Osteoblast (primary cell): ENCODE measurements around the gene DCAF15. TPM values are rescaled to one million over a fixed set of nuclear protein-coding genes. Genes with fewer than 3 reads are reported as not detected.

Experiments
- DNase-seq: peaks from one replicate; pipeline ENCODE4 v3.0.0; 2011; ENCODE audit warnings: low spot score, mixed read lengths; ENCODE audit not compliant: insufficient read length; ENCODE audit errors: missing footprints
- H2AFZ ChIP-seq: 2 replicates; pipeline ENCODE4 v1.6.0; 2011; ENCODE audit warnings: mild to moderate bottlenecking, low read length
- H3K27ac ChIP-seq: 2 replicates; pipeline ENCODE4 v1.5.1; 2011; ENCODE audit warnings: mild to moderate bottlenecking, low read depth, low read length, moderate library complexity
- H3K27me3 ChIP-seq: 2 replicates; pipeline ENCODE4 v1.6.0; 2012; ENCODE audit warnings: mild to moderate bottlenecking, control low read depth, inconsistent platforms, low read length, moderate library complexity; ENCODE audit not compliant: insufficient read depth
- H3K36me3 ChIP-seq: 2 replicates; pipeline ENCODE4 v1.5.1; 2011; ENCODE audit warnings: mild to moderate bottlenecking, low read length, control low read depth, moderate library complexity; ENCODE audit not compliant: insufficient read depth
- H3K4me1 ChIP-seq: 2 replicates; pipeline ENCODE4 v1.5.1; 2011; ENCODE audit warnings: mild to moderate bottlenecking, low read length, control low read depth, moderate library complexity; ENCODE audit not compliant: insufficient read depth
- H3K4me2 ChIP-seq: 2 replicates; pipeline ENCODE4 v1.6.0; 2011; ENCODE audit warnings: mild to moderate bottlenecking, low read length; ENCODE audit not compliant: insufficient read depth
- H3K4me3 ChIP-seq: fragments of 200-600 bp; sonication (generic); 3 replicates; pipeline ENCODE4 v1.5.1; 2012; ENCODE audit warnings: mild to moderate bottlenecking, low read length, inconsistent platforms; ENCODE audit not compliant: insufficient read depth
- H3K79me2 ChIP-seq: 2 replicates; pipeline ENCODE4 v1.6.0; 2012; ENCODE audit warnings: mild to moderate bottlenecking, low read length, control low read depth, inconsistent platforms; ENCODE audit not compliant: insufficient read depth
- H3K9me3 ChIP-seq: 2 replicates; pipeline ENCODE4 v1.5.1; 2011; ENCODE audit warnings: low read depth, low read length, control low read depth
- H4K20me1 ChIP-seq: 2 replicates; pipeline ENCODE4 v1.6.0; 2012; ENCODE audit warnings: mild to moderate bottlenecking, low read length, control low read depth; ENCODE audit not compliant: insufficient read depth
- CTCF ChIP-seq: IDR thresholded peaks from 2 replicates; pipeline ENCODE4 v1.5.1; 2011; ENCODE audit warnings: mild to moderate bottlenecking, low read depth, low read length, moderate library complexity; ENCODE audit errors: extremely low read depth
- total RNA-seq: library from RNA; depleted of rRNA; stranded (reverse); fragments of >200 nt; gene quantifications from 2 replicates; pipeline ENCODE4 v1.2.3, GENCODE V29; 2012

DCAF15 gene
- total RNA-seq, 1 donor, result 11.9 TPM

- no peak overlapping the region for H3K27ac ChIP-seq
- TF ChIP-seq CTCF, result peak; percentile 33
- no peak overlapping the region for H3K4me2 ChIP-seq
- H3K27me3 ChIP-seq, result no peaks in the 10 kb centered on the region
- H3K4me3 ChIP-seq, result no peak overlapping the region
- peaks cover 2% of the 10 kb centered on the region for H3K79me2 ChIP-seq
- H2AFZ ChIP-seq, result no peak overlapping the region
- peaks cover 7% of the 10 kb centered on the region for H3K4me1 ChIP-seq
- H3K36me3 ChIP-seq, result peaks cover 38% of the 10 kb centered on the region
- peaks cover 9% of the 10 kb centered on the region for H4K20me1 ChIP-seq
- no peaks in the 10 kb centered on the region for H3K9me3 ChIP-seq
- DNase-seq, result peak; percentile 96
Observed at GRCh38 chr19:13959962-13960862, 7.9 kb downstream of the DCAF15 start.

GRCh38 chr19:13960863-13961784 lies 8.8 kb downstream of the DCAF15 start:
- no peaks in the 10 kb centered on the region for H3K79me2 ChIP-seq
- H3K4me3 ChIP-seq, result no peak overlapping the region
- H3K27ac ChIP-seq, result no peak overlapping the region
- no peaks in the 10 kb centered on the region for H3K9me3 ChIP-seq
- peak; percentile 83 for DNase-seq
- peaks cover 4% of the 10 kb centered on the region for H4K20me1 ChIP-seq
- no peak overlapping the region for H2AFZ ChIP-seq
- H3K36me3 ChIP-seq, result peaks cover 36% of the 10 kb centered on the region
- H3K4me2 ChIP-seq, result no peak overlapping the region
- no peak for TF ChIP-seq CTCF
- H3K27me3 ChIP-seq, result no peaks in the 10 kb centered on the region
- H3K4me1 ChIP-seq, result peaks cover 7% of the 10 kb centered on the region

GRCh38 chr19:13961826-13962698 lies 9.8 kb downstream of the DCAF15 start:
- Histone ChIP-seq H3K79me2 (no peaks in the 10 kb centered on the region), H2AFZ (no peak overlapping the region), H3K4me1 (peaks cover 7% of the 10 kb centered on the region), H3K4me3 (no peak overlapping the region), H3K27me3 (no peaks in the 10 kb centered on the region), H3K36me3 (peaks cover 36% of the 10 kb centered on the region), H3K4me2 (no peak overlapping the region), H3K9me3 (no peaks in the 10 kb centered on the region), H3K27ac (no peak overlapping the region), H4K20me1 (peaks cover 4% of the 10 kb centered on the region)
- no peak for TF ChIP-seq CTCF
- DNase-seq, result peak; percentile 71
